GM21528 (cell line): ENCODE results near the gene BIN1.

ENCODE experiments used
- ATAC-seq: cut with Tn5 transposase; IDR thresholded peaks from one replicate; pipeline ENCODE4 v1.9.1; 2021; ENCODE audit warnings: mild to moderate bottlenecking, moderate library complexity; ENCODE audit not compliant: unreplicated experiment, low FRiP score

BIN1 gene

GRCh38 chr2:127008265-127009015, 98.5 kb downstream of the BIN1 start:
- no peak for ATAC-seq

DNA sequence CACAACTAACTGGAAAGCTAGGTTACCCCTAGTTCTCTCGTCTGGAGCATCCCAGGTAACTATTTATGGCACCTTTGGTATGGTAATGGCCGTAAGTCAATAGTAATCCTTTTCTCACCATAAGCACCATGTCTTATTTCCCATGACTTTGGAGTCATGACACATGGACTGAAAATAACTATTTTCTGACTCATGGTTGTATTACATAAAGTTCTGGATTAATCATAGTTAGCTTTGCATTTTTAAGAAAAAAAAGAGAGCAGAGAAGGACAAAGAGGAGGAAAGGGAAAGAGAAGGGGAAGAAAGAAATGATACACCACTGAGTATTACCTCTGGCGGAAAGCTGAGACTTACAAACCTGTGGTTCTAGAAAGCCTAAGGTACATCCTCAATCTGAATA, 99.3 kb downstream of the BIN1 start:
- ATAC-seq: no peak

DNA sequence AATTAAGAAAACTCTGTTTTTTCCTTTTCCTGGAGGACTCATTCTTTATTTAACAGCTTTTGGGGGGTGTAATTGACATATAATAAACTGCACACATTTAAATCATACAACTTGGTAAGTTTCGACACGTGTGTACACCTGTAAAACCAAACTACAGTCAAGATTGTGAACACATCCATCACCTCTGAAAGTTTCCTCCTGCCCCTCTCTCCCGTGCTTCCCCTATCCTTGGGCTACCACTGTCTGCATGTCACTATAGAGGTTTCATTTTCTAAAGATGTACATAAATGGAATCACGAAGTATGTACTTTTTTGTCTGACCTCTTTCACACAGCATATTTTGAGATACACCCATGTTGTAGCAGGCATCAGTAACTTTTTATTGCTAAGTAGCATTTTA, 100.0 kb downstream of the BIN1 start:
- ATAC-seq: no peak

DNA sequence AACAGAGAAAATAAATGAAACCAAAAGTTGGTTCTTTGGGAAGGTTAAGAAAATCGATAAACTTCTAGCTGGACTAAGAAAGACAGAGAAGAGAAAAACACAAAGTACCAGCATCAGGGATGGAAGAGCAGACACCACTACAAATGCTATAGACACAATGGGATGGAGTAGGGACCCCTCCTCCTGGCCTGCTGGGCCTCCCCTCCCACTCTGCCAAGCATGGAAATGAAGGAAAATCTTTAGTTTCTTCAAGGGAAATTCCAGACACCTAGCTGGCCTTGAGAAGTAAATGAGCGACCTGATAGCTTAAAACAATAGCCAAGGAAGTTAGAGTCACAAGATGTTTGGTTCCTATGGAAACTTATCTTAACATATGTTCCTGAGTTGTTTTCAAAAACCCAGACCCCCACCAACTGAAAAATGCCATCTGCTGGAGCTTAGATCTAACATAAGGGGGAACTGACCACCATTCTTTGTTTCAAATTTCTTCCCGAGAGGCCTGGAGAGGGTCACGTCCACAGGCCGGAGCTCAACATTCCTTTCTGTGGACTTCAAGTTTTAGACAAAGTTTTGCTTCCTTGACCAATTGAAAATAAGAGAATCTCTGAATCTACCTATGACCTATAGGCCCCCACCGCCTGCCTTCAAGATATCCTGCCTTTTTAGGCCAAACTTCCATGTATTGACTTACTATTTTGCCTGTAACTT, 101.9 kb downstream of the BIN1 start:
- no peak for ATAC-seq

GRCh38 chr2:127003070-127003800, 103.7 kb downstream of the BIN1 start:
- no peak for ATAC-seq

- no peak for ATAC-seq
These were observed 105.2 kb downstream of the BIN1 start for GRCh38 chr2:127001751-127002150.

GRCh38 chr2:127000937-127001336, 106.0 kb downstream of the BIN1 start:
- no peak for ATAC-seq

GRCh38 chr2:127000194-127000593, 106.8 kb downstream of the BIN1 start:
- ATAC-seq: no peak

DNA sequence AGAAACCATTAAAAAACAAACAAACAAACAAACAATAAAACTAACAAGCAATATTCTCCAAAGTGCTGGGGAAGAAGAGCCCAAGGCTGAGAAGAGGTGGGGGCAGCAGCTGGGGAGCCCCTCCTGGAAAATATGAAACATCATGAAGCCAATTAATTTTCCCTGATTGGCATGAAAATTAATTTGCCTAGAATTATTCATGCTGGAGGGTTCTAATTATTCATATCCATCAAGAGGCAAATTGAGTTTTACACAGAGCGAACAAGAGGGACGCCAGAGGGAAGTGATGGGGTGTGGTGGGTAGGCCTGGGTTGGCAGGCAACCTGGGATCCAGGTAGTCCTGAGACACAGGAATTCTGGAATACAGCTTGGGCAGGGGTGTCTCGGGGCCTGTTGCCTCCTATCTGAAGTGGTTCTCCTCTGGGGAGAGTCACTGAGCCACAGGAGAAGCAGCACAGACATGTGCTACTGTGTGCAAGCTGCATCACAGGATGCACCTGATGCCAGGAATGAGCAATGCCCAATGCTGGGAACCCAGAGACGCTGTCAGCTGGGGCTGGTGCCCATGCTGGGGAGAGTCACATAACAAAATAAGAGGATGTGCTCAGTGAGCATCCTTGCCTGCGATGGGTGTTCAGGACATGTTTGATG, 107.7 kb downstream of the BIN1 start:
- ATAC-seq: no peak

DNA sequence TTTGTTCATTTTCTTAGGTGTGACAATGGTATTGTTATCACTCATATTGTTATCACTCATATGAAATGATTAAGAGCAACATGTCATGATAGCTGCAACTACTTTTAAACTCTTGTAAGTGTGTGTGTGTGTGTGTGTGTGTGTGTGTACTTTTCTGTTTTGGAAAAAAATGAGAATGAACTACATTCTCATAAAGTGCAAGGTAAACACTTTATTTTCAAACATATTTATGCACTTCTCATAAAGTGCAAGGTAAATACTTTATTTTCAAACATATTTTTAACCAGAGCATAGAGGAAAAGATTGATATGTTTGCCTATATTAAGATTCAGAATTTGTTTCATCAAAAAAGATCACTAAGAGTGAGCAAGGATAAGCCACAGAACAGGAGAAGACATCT, 108.5 kb downstream of the BIN1 start:
- no peak for ATAC-seq
